M059J (cell line): Measurements from ENCODE around the gene PTPRK. TPM values are rescaled to one million over a fixed set of nuclear protein-coding genes. Genes with fewer than 3 reads are reported as not detected.
A peak's percentile ranks its signal among the peaks of the same experiment; 100 is the strongest.

Experiments
- DNase-seq: peaks from one replicate; pipeline ENCODE4 v3.0.0-alpha.2; 2012; ENCODE audit warnings: low read depth
- total RNA-seq: library from RNA; depleted of rRNA; stranded (reverse); fragments of >200 nt; shearing (Covaris generic); gene quantifications from 2 replicates; pipeline ENCODE4 v1.2.3, GENCODE V29; 2014

PTPRK gene
- total RNA-seq, 1 experiment from 2014 or later, result 71.7 TPM

DNA sequence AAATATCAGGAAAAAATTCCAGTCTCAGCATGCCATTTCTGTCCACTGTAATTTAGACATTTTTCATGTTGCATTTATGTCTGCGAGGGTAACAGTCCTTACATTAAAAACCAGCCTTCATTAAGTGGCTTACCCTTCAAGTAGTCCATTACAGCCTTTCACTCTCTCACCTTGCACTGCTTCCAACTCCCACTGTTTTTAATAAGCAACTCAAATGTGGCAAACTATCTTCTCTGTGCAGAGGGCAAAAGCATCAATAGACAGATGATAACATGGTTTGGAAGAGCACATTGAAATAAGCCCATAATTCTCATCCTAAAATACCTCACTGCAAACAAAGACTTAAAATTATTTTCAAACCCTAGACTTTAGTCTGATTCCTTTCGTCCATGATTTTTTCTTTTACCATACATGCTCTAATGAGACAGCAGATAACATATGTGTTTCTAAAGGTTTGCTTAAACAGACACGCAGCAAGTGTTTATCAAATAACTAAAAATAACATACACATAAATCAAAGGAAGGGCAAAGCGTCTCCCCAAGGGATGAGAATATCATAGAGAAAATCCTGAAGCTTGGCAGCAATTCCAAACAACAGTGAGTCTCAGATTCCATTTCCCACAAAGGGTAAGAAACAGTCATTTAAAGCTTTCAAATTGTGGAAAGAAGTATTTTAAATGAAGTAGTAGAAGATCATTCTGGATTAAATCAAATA lies 130.4 kb downstream of the PTPRK start:
- DNase-seq, result no peak

DNA sequence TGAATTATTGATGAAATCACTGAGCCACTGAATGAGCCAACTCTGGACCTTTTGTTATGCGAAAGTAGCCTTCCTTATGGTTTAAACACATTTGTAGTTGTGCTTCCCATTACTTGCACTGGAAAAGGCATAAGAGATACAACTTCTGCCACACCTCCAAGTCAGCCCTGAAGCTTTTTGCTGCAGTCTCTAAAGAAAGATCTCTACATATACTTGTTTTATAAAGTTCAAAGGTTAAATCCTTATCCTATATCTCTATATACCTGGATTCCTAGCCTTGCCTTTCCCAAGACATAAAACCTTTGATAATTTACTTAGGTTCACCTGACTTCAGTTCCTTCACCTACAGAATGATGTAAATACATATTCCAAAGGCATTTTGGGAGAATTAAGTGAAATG lies 132.0 kb downstream of the PTPRK start:
- DNase-seq, result no peak

- no peak for DNase-seq
Observed at GRCh38 chr6:128380891-128381290, 139.5 kb downstream of the PTPRK start.

- no peak for DNase-seq
Observed at GRCh38 chr6:128379577-128379976, 140.8 kb downstream of the PTPRK start.

GRCh38 chr6:128376952-128377503 lies 143.4 kb downstream of the PTPRK start:
- DNase-seq, result no peak

- DNase-seq, result no peak
Observed at GRCh38 chr6:128371136-128371535, 149.3 kb downstream of the PTPRK start.

DNA sequence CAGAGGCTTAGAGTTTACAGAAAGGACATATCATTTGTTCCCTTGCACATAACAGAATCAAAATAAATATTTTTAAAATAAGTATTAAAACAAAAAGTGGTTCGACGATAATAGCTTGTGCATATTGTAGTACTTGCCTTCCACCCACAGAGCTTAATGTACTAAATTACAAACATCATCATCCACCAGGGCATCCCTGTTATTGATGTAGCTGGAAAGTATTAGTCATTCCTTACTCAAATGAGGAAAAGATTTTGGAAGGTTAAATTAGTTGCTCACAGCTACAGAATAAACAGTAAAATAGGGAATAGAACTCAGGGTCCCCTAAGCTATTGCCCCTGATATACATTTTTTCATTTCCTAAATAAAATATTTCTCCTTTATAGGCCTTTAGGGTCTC lies 150.3 kb downstream of the PTPRK start:
- DNase-seq, result peak; percentile 80

GRCh38 chr6:128368213-128368944 lies 152.0 kb downstream of the PTPRK start:
- DNase-seq, result peak; percentile 73

DNA sequence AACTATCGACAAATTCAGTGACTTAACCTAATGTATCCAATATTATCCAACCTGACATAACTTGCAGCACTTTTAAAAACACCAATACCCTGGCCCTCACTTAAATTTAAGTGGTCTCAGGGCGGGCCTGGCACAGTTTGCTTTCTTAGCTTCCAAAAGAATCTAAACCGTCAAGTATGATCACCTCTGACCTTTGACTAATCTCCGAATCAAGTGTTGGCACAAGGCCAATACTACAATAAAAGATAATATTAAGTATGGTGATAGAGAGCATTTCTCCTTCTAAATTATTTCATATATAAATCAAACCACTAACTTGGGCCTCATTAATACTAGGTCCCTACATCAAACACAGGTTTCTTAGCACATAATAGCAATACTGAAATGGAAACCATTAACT lies 153.0 kb downstream of the PTPRK start:
- DNase-seq, result no peak

GRCh38 chr6:128365520-128366160 lies 154.8 kb downstream of the PTPRK start:
- DNase-seq, result no peak

DNA sequence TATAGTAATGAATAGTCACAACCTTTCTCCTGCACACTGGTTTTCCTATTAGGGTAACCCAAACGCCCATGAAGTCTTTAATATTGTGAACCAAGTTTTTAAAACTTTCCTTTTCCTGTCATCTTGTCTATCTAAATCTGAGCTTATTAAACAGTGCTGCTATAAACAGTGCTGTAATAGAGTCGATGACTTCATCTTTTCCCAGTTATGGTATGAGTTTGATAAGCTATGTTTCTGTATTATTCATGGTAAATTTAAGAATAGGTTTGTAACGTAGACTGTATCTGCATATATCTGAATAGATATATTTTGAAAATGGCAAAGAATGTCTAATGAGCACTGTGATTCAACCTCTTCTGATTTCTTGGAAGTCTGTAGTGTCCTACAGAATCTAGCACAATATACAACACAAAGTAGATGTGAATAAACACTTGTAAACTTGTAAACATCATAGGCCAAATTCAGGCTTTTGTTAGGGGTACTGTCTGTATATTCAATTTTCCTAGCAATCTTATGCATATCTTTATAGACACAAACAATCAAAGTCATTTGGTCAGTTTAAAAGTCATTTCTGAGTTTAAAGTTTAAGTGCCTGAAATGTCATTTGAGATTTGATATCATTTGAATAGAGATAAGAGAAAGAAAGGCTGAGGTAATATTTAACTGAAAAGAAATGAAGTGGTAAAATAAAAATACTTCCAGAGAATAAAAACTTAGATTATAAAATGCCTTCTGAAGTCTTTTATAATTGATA lies 155.5 kb downstream of the PTPRK start:
- no peak for DNase-seq

GRCh38 chr6:128363020-128363813 lies 157.2 kb downstream of the PTPRK start:
- peak; percentile 42 for DNase-seq

DNA sequence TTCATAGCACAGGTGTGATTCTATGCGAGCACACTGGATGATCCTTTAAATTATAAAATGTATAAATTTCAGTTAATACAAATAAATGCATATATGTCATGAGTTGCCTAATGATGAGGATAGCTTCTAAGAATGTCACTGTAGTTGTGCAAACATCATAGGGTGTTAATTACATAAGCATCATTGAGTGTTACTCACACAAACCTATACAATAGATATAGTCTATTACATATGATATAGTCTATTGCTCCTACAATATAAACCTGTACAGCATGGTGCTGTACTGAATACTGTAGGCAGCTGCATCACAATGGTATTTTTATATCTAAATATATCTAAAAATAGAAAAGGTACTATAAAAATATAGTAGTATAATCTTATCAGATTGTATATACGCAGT lies 159.0 kb downstream of the PTPRK start:
- DNase-seq, result no peak

GRCh38 chr6:128358244-128358776 lies 162.1 kb downstream of the PTPRK start:
- DNase-seq, result peak; percentile 64

DNA sequence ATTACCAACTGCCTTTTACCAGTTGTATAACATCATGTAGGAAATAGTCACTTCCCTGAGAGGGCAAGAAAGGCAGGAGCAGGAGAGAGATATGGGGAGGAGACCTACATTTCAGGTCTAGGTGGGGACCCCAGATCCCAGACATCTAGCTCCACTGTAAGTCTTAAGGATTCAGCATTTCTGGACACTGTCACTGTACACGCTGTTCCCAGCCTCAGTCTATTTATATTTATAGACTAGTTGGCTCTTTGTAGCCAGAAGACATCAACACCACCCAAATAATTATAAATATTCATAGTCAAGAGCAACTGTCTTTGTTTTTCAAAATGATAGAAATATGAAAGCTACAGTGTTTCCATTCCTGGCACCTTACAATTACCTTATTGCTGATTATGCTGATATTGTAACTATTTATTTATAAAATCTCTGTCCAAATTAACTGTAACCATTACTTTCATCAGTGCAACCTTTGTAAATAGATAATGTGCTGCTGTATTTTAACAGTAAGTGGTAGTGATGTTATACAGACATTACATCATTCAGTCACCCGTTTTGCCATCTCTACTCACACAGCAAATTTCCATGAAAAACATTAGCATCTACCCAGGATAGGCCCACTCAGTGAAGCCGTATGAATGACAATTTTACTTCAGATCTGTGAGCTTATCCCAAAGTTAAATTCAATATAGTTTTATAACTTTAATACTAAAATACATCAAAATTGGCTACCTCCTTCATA lies 162.8 kb downstream of the PTPRK start:
- no peak for DNase-seq

GRCh38 chr6:128352366-128352765 lies 168.0 kb downstream of the PTPRK start:
- no peak for DNase-seq

DNA sequence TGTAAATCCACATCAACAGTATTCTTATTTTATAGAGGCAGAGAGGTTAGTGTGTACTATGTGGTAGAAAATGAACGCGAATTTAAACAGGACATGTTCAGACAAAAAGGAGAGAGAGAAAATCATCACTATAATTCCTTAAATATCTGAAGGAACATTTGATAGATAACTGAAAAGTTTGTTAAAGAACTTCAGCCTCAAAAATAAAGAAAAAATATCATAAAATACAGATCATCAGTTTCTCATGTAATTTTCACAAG lies 169.2 kb downstream of the PTPRK start:
- DNase-seq, result no peak

DNA sequence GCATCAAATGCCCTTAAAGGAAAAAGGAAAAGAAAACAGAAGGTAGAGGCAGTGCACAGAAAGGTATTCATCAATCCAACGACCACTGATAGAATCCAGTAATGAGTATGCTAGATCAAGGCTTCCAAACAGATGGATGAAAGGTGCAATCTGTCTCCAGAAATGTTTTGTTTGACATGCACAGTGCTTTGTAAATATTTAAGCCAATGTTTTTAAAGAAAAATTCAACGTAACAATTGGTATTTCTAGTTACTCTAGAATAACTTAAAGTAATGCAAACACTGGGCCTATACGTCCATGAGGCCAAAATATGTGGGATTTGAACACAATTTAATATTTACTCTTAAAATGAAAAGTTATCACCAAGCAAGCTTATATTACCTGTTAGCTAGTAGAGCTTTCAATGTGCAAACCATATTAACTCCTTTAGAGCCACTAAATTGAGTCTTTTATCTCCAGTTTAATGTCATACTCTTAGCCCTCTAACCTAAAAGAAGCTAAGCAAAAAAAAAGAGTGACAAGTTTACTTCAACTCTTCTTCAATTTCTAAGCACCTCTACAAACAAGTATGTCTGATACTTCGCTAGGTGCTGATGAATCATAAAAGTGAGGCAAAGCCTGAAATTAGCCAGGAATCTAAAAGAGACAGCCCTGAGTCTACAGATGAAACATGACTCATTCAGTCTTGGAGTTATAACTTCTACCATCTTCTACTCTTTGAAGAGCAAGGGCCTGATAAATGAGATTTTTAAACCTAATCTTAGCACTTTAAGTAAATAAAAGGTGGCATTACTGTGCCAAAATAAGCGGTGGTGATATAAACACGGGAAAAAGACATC lies 169.8 kb downstream of the PTPRK start:
- peak; percentile 85 for DNase-seq

DNA sequence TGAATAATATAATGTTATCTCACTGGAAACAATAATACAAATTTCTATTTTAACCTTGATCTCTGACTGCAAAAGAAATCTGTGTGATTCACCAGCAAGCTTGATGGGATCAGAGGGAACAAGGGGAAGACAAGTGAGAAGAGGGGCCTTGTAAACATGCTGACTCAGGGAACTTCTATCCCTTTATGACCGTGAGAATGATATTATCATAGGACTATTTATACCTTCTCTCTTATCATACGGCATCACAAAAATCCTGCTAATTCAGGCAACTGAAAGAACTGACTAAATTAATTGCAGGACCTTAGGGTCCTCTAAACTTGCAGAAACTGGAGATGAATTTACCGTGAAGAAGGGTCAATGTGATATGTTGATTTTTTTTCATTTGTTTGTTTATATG lies 173.3 kb downstream of the PTPRK start:
- DNase-seq, result peak; percentile 22
